NCI-H146 (cell line): ENCODE data around the gene RBM18.

ENCODE experiments used
- DNase-seq: peaks from one replicate; lab custom pipeline; 2025; lab: John Stamatoyannopoulos, UW

Gene RBM18

GRCh38 chr9:122264360-122265148 is at the start of gene RBM18, which contains the start of gene MRRF:
Gene RBM18 (minus strand): TSS chr9:122264840. CDS start chr9:122261492, 3,348 bp downstream.
Gene MRRF (plus strand): TSS chr9:122264882. CDS start chr9:122270892, 6,010 bp downstream.
- peak; percentile 85 for DNase-seq

- DNase-seq, result no peak
Measured at GRCh38 chr9:122314165-122314564, 49.5 kb upstream of the RBM18 start.

- no peak for DNase-seq
Measured at GRCh38 chr9:122309861-122310260, 45.2 kb upstream of the RBM18 start.

GRCh38 chr9:122307925-122308324 is 43.3 kb upstream of the RBM18 start:
- no peak for DNase-seq

GRCh38 chr9:122307061-122307460 is 42.4 kb upstream of the RBM18 start:
- DNase-seq, result no peak

- no peak for DNase-seq
Measured at GRCh38 chr9:122302237-122303093, 37.8 kb upstream of the RBM18 start.

GRCh38 chr9:122297512-122297911 is 32.9 kb upstream of the RBM18 start:
- DNase-seq, result no peak

GRCh38 chr9:122294531-122294930 is 29.9 kb upstream of the RBM18 start:
- no peak for DNase-seq

GRCh38 chr9:122291458-122291857 is 26.8 kb upstream of the RBM18 start:
- DNase-seq, result no peak

- no peak for DNase-seq
Measured at GRCh38 chr9:122287214-122287720, 22.6 kb upstream of the RBM18 start.

- no peak for DNase-seq
Measured at GRCh38 chr9:122286764-122287163, 22.1 kb upstream of the RBM18 start.

GRCh38 chr9:122281368-122281767 is 16.7 kb upstream of the RBM18 start:
- DNase-seq, result no peak

GRCh38 chr9:122277285-122277897 is 12.8 kb upstream of the RBM18 start:
- no peak for DNase-seq

GRCh38 chr9:122276096-122276495 is 11.5 kb upstream of the RBM18 start:
- no peak for DNase-seq

- no peak for DNase-seq
Measured at GRCh38 chr9:122274055-122274454, 9.4 kb upstream of the RBM18 start.

GRCh38 chr9:122268041-122268814 is 3.6 kb upstream of the RBM18 start:
- DNase-seq, result no peak

GRCh38 chr9:122265149-122265915 is 692 bp upstream of the RBM18 start:
- peak; percentile 38 for DNase-seq

GRCh38 chr9:122263699-122264349 is 816 bp downstream of the RBM18 start:
- DNase-seq, result peak; percentile 0

- no peak for DNase-seq
Measured at GRCh38 chr9:122262073-122262472, 2.6 kb downstream of the RBM18 start.

GRCh38 chr9:122261469-122261881 is 3.2 kb downstream of the RBM18 start:
- DNase-seq, result no peak
